ENCODE results near the gene DOCK10. TPM values are rescaled to one million over a fixed set of nuclear protein-coding genes. Genes with fewer than 3 reads are reported as not detected.

The DOCK10 gene
- 13.1 and 15.2 TPM in 2 replicates for total RNA-seq
- long read RNA-seq, partial matches to known transcripts: 11 of 13 reads
- long read RNA-seq, other reads (novel, unspliced or antisense): 2 of 13 reads

- H3K9me3 Mint-ChIP-seq (ENCODE audit: unreplicated experiment): no peaks in the 10 kb centered on the region
- H3K4me3 Mint-ChIP-seq (ENCODE audit: unreplicated experiment): peak within 1 kb of the TSS; percentile 91
- DNase-seq (ENCODE audit: extremely low spot score, unreplicated experiment): no peak
- peak within 1 kb of the TSS; percentile 92 for H3K27ac Mint-ChIP-seq (ENCODE audit: unreplicated experiment)
- no peaks in the 10 kb centered on the region for H3K36me3 Mint-ChIP-seq (ENCODE audit: unreplicated experiment)
- peaks cover 2% of the 10 kb centered on the region for H3K27me3 Mint-ChIP-seq (ENCODE audit: unreplicated experiment)
- TF ChIP-seq CTCF (IDR thresholded peaks at IDR 0.05): no peak
- peaks cover 21% of the 10 kb centered on the region for H3K4me1 Mint-ChIP-seq (ENCODE audit: unreplicated experiment)
Measured at GRCh38 chr2:225041851-225042799, at the start of gene DOCK10. TSS of gene DOCK10 (minus strand) at chr2:225042468. CDS start at chr2:225042374, 94 bp downstream.

- Mint-ChIP-seq H3K27me3 (ENCODE audit: unreplicated experiment) (no peaks in the 10 kb centered on the region), H3K36me3 (ENCODE audit: unreplicated experiment) (no peaks in the 10 kb centered on the region), H3K4me3 (ENCODE audit: unreplicated experiment) (no peak overlapping the region), H3K9me3 (ENCODE audit: unreplicated experiment) (no peaks in the 10 kb centered on the region), H3K27ac (ENCODE audit: unreplicated experiment) (no peak overlapping the region), H3K4me1 (ENCODE audit: unreplicated experiment) (peaks cover 5% of the 10 kb centered on the region)
- TF ChIP-seq CTCF (IDR thresholded peaks at IDR 0.05): no peak
- no peak for DNase-seq (ENCODE audit: extremely low spot score, unreplicated experiment)
Measured at GRCh38 chr2:225091336-225091735, 49.1 kb upstream of the DOCK10 start.

- Mint-ChIP-seq H3K27me3 (ENCODE audit: unreplicated experiment) (no peaks in the 10 kb centered on the region), H3K4me1 (ENCODE audit: unreplicated experiment) (peaks cover 5% of the 10 kb centered on the region), H3K4me3 (ENCODE audit: unreplicated experiment) (no peak overlapping the region), H3K27ac (ENCODE audit: unreplicated experiment) (no peak overlapping the region), H3K36me3 (ENCODE audit: unreplicated experiment) (no peaks in the 10 kb centered on the region), H3K9me3 (ENCODE audit: unreplicated experiment) (no peaks in the 10 kb centered on the region)
- DNase-seq (ENCODE audit: extremely low spot score, unreplicated experiment): no peak
- no peak for TF ChIP-seq CTCF (IDR thresholded peaks at IDR 0.05)
Measured at GRCh38 chr2:225090746-225091145, 48.5 kb upstream of the DOCK10 start.

GRCh38 chr2:225086915-225087314, 44.6 kb upstream of the DOCK10 start:
- Mint-ChIP-seq H3K36me3 (ENCODE audit: unreplicated experiment) (no peaks in the 10 kb centered on the region), H3K9me3 (ENCODE audit: unreplicated experiment) (no peaks in the 10 kb centered on the region), H3K27ac (ENCODE audit: unreplicated experiment) (no peak overlapping the region), H3K27me3 (ENCODE audit: unreplicated experiment) (no peaks in the 10 kb centered on the region), H3K4me3 (ENCODE audit: unreplicated experiment) (no peak overlapping the region), H3K4me1 (ENCODE audit: unreplicated experiment) (peaks cover 5% of the 10 kb centered on the region)
- TF ChIP-seq CTCF (IDR thresholded peaks at IDR 0.05): no peak
- no peak for DNase-seq (ENCODE audit: extremely low spot score, unreplicated experiment)

GRCh38 chr2:225086439-225086838, 44.2 kb upstream of the DOCK10 start:
- H3K4me1 Mint-ChIP-seq (ENCODE audit: unreplicated experiment): peaks cover 2% of the 10 kb centered on the region

More at GRCh38 chr2:225086439-225086838, 44.2 kb upstream of the DOCK10 start:
- H3K27me3 Mint-ChIP-seq (ENCODE audit: unreplicated experiment): no peaks in the 10 kb centered on the region
- H3K27ac Mint-ChIP-seq (ENCODE audit: unreplicated experiment): no peak overlapping the region
- H3K36me3 Mint-ChIP-seq (ENCODE audit: unreplicated experiment): no peaks in the 10 kb centered on the region
- no peak for DNase-seq (ENCODE audit: extremely low spot score, unreplicated experiment)
- no peak for TF ChIP-seq CTCF (IDR thresholded peaks at IDR 0.05)
- no peak overlapping the region for H3K4me3 Mint-ChIP-seq (ENCODE audit: unreplicated experiment)
- no peaks in the 10 kb centered on the region for H3K9me3 Mint-ChIP-seq (ENCODE audit: unreplicated experiment)

Data from osteocyte (in vitro differentiated cells).